GM11168 (cell line): ENCODE results near the gene PRKCE.
"Not testable (repeated sequence)": the region's sequence is repeated elsewhere in the genome, so short reads cannot be mapped to it uniquely, and the experiment has no call there.

ENCODE experiments used
- in situ Hi-C: fragments of 300-500 bp; cut with MboI; formaldehyde crosslinking; loops from one replicate; pipeline ENCODE4 v1.12.0; 2022; ENCODE audit warnings: low sequenced_read_pairs; ENCODE audit not compliant: unreplicated experiment

Gene PRKCE

GRCh38 chr2:45869165-45869501 is 217.7 kb downstream of the PRKCE start:
- in situ Hi-C loops = no loop called here

- in situ Hi-C loops = no loop called here
These were observed 219.6 kb downstream of the PRKCE start for GRCh38 chr2:45871025-45871424.

- in situ Hi-C loops = no loop called here
These were observed 220.1 kb downstream of the PRKCE start for GRCh38 chr2:45871541-45871940.

DNA sequence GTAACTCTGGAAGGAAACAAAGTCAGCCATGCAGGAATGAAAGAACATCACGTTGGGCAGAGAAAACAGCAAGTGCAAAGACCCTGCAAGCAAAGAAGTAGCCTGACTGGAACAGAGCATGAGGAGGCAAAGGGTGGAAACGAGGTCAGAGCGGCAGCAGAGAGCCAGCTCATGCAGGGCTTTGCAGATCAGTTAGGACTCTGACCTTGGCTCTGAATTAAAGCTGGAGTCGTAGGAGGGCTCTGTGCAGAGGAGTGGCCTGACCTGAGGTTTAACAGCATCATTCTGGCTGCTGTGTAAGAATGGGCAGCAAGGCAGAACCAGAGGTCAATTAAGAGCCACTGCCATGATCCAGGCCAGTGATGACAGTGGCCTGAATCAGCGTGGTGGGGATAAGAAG is 220.7 kb downstream of the PRKCE start:
- in situ Hi-C loops = no loop called here

GRCh38 chr2:45874344-45874743 is 222.9 kb downstream of the PRKCE start:
- in situ Hi-C loops = no loop called here

DNA sequence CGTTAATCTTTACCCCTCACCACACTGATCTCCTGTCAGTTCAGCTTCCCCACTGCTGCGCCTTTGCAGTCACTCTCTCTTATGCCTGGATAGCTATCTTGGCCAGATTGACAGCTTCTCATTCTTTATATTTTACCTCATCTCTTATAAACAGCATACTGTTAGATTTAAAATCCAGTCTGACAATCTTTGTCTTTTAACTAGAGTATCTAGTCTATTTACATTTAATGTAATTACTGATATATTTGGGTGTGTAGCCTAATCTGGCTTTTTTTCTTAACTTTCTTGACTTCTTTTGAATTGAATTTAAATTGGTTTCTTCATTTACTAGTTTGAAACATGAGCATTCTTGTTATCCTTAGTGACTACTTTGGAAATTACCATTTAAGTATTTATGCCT is 225.1 kb downstream of the PRKCE start:
- in situ Hi-C loops = no loop called here

- in situ Hi-C loops = no loop called here
These were observed 227.9 kb downstream of the PRKCE start for GRCh38 chr2:45879406-45879805.

GRCh38 chr2:45879936-45880335 is 228.5 kb downstream of the PRKCE start:
- in situ Hi-C loops = no loop called here

DNA sequence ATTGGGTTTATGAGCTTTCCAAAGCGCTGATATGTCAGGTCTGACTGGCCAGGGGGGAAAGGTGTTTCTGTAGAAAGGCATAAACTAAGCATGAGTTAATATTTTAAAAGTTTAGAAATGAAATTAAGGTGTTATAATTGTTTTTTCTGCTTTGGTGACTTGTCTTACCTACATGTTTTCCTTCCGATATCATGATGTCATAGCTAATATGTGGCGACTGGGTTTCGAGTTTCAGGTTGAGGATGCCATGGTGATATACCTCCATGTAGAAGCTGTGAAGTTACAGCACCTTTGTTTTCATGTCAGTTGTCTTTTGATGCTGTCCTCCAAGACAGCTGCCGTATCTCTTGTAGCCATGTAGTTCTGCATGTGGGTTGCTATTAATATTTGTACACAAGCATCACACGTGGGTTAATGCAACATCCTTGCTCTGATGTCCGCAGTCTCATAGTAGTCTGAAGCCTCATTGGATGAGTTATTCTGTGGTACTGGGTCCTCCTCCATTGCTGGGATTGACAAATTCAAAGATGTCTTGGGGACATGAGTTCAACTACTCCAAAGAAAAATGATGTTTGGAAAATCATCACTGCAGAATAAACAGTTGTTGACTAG is 230.6 kb downstream of the PRKCE start:
- in situ Hi-C loops = no loop called here

GRCh38 chr2:45882707-45883602 is 231.5 kb downstream of the PRKCE start:
- in situ Hi-C loops = no loop called here

DNA sequence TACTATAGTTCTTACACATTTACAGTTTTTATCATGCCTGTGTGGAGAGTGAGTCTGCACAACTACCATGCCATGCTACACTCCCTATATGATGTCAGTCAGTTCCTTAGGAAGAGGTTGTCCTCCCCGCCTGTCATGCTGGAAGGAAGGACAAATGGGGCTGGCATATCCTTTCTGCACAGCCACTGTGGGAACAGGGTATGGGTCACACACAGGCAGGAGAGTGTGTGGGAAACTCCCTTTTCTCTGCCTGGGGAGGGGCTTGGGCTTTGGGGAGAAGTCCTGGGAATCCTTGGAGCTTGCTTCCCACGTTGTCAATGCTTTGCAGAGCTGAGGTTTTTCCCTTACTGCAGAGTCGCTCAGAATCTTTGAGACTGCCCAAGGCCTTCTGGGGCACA is 232.1 kb downstream of the PRKCE start:
- in situ Hi-C loops = no loop called here

DNA sequence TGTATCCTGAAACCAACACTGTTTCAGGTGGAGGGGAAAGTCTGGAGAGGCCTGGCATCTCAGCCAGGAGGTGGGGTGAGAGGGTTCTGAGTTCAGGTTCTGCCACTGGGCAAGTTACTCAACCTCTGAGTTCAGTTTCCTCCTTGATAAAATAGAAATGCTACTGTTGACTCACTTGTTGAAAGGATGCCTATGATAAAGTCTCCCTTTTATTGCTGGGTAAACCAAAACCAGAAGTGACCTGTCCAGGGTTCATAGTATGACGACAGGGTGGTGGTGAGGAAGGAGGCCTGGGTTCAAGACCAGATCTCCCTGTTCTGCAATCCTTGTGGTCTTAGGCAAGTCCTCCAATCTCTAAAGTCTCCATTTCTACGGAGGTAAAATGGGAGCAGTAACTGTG is 232.7 kb downstream of the PRKCE start:
- in situ Hi-C loops = no loop called here

- in situ Hi-C loops = no loop called here
These were observed 233.7 kb downstream of the PRKCE start for GRCh38 chr2:45885171-45885621.

DNA sequence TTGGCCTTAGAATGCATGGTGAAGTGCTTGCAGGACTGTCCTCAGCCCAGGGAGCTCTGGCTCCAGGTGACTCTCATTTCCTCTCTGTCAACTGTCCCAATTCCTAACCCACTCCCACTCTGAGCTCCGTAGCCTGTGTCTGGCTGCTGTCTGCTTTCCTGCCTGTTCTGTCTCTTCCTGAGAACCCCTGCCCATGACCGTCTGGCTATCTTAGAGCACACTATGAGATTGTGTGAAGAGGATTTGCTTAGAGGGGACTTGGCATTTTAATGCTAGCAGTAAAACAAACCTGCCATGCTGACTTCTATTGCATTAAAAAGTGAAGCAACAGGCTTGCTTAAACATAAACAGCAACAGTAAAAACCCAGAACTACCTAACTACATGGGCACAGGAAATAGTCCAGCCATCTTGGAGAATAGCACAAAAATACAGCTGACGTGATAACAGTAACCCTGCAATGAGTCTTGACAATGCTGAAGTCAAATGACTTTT is 234.7 kb downstream of the PRKCE start:
- in situ Hi-C loops = no loop called here

DNA sequence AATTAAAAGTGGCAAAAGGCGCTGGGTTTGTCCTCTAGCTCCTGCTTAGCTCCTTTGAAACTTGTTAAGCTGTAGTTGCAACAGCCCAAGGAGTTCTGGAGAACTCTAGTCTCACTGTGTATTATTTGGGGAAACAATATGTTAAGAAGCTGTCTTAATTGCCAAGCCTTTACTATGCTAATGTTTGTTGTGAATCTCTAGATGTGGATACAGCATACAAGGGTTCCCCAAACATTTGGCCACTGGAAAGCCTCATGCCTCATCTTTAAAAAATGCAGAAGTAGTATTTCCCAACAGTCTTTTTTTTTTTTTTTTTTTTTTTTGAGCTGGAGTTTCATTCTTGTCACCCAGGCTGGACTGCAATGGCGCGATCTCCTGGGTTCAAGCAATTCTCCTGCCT is 236.7 kb downstream of the PRKCE start:
- in situ Hi-C loops = no loop called here

DNA sequence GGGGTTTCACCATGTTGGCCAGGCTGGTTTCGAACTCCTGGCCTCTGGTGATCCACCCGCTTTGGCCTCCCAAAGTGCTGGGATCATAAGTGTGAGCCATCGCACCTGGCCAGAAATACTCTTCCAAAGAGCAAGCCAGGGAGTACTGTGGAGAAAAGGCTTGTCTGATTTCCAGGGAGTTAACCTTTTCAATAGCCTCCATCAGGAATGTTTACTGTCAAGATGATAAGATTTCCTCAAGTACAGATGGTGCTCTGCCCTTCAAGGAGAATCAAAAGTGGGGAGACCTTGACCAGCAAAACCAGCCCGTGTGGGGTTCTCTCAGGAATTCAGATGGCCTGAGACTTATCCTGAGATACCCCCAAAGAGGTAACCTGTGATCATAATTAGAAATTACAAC is 237.2 kb downstream of the PRKCE start:
- in situ Hi-C loops = no loop called here

DNA sequence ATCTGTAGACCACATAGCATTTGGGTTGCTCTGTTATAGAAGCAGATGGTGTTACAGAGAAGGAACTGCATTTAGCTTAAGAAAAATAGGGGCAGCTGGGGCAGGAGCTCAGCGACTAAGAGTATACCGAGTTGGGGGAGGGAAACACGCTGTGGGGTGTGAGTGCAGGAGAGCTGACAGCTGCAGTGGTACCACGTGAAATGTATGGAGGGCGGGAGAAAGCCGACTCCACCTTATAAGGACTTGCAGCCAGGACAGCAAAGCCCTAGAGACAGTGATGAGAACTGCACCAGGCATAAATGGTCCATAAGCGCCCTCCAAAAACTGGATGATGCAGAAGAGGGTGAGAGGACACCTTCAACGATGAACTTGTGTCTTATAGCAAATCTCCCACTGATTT is 237.6 kb downstream of the PRKCE start:
- in situ Hi-C loops = no loop called here

DNA sequence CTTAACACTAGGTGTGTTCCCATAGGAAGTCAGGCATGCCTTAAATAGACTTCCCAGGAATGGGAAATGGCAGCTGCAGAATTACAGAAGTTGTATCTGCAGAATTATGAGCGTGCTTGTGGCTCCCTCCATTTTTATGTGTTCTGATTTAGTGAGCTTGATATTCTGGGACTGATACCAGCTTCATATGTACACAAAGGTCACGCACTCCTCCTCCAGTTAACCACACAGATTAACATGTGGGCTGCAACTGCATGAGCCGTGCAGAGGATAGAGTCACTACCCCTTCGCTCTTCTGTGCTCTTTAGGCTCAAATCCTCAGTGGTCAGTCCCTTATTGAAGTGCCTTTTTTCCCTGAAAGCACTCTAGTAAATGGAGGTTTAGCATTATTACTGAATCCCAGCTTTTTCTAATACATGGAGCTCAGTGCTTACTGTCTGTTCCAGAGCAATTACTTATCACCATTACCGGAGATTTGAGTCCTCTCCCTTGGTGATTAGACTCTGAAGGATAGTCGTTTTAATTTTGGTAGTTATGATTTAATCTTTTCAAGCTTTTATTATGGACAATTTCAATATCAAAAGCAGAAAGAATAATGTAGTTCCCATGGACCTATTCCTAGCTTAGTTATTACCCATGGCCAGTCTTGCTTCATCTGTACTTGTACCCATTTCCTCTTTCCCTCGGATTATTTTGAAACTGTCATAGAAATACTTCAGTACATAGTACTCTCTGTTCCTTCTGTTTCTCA is 238.3 kb downstream of the PRKCE start:
- in situ Hi-C loops = no loop called here

- in situ Hi-C loops = not testable (repeated sequence)
These were observed 238.8 kb downstream of the PRKCE start for GRCh38 chr2:45890371-45890646.

DNA sequence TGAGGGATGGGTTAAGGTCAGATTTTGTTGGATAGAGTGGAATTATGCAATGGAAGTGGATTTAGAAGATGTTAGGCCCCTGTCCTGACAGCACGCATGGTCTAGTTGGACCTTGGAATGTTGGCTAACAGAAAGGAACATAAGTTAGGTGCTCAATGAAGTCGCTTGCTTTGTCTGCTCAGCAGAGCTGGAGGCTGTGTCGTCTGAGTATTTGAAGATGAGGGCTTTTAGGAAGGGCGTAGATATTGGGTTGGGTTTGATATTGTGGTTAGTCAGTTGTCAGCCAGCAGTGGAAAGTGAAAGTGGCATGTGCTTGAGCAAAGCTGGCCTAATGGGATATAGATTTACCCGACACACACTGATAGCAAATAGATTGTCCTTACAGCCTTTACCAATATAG is 239.3 kb downstream of the PRKCE start:
- in situ Hi-C loops = no loop called here

GRCh38 chr2:45891719-45892424 is 240.4 kb downstream of the PRKCE start:
- in situ Hi-C loops = no loop called here
